Activated gamma-delta T cell treated with Interleukin-2 at 50 U/mL for 16 hours (primary cell): ENCODE results near the gene TMED3.

ENCODE experiments used
- DNase-seq: peaks from one replicate; pipeline ENCODE4 v3.0.0-alpha.2; 2020

The TMED3 gene

DNA sequence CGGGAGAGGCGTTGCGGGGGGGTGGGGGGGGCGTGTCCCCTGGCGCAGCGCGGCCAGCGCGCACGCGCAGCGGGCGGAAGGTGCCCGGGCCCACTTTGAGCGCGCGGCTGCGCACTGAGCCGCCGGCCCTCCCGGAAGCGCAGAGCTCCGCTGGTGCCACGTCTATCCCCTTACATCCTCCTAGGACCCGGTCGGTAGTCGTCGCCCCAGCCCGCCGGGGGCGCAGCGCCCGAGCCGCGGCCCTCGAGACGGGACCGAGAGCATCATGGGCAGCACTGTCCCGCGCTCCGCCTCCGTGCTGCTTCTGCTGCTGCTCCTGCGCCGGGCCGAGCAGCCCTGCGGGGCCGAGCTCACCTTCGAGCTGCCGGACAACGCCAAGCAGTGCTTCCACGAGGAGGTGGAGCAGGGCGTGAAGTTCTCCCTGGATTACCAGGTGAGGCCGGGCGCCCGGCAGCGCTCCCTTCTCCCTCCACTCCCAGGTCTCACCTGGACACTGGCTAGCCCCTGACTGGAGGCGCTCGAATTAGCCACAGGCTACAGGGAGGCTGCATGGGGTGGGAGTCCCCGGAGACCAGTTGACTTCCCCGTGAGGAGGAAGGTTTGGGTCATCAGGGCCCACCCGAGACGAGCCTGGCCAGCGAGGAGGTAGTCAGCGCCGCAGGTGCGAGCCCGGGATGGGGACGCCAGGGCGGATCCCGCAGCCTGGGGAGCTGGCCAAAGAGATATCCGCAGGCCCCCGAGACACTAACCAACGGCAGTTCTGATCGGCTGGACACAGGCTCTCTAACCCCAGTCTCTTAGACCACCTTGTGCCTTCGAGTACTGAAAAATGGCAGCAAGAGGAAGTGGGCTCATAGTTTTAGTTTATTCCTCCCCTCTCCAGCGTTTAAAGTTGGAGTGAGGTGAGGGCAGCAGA is at the start of gene TMED3:
Gene TMED3 (plus strand): TSS at position 128 of the 916 bp plus-strand sequence. CDS start 138 bp downstream, at position 266.
- peak; percentile 73 for DNase-seq

DNA sequence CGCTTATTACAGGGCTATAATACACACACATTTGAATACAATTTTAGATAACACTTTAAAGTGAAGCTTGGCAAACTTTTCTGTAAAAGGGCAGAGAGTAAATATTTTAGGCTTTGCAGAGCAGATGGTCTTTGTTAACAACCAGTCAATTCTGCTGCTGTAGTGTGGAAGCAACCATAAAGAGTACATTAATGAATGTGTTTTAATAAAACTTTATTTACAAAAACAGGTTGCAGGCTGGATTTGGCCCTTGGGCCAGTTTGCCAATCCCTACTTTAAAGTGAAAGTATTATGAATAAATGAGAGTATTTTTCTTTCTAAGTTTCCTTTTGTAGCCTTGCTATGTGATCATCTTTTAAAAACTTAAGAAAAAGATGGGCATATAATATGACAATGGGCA is 49.1 kb upstream of the TMED3 start:
- DNase-seq, result no peak

DNA sequence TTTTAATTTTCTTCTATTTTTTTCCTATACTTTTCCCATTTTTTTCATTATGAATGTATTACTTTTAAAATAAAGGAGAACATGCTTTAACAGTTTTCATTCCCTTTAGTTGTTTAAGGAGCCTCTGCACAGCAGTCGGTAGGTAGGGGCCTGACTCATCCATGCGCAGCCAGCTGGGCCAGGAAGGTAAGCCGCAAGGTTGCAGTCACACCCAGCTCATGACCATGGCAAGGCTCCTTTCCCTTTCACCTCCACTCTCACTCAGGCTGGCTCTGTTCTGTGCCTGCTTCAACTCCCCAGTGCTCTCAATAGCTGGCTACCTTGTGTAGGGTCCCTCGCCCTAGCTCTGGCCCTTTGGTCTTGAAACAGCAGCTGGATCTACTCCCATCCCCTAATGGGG is 45.7 kb upstream of the TMED3 start:
- DNase-seq, result no peak

DNA sequence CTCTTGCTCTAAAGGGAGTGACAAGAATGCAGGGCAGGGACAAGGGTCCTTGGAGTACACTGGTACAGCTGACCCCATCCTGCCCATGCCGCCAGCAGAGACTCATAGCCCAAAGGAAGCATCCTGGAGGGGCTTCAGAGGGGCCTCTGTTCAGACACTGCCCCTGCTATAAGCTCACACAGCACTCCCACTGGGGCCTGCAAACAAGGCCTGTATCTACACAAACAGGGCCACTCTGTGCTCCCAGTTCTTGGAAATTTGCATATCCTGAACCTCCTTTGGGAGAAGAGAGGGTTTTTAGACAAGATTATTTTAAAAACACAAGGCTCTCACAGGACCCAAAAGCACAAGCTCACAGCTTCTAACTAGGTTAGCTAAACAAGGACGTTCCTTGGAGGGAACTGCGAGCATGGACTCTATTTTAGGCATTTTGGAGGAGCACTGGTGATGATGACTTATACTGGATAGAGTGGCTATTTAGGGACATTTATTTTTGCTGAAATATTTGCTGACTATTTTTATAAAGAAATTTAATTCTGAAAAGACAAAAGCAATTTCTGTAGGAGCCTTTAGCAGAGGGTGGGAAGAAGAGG is 44.8 kb upstream of the TMED3 start:
- DNase-seq, result no peak

DNA sequence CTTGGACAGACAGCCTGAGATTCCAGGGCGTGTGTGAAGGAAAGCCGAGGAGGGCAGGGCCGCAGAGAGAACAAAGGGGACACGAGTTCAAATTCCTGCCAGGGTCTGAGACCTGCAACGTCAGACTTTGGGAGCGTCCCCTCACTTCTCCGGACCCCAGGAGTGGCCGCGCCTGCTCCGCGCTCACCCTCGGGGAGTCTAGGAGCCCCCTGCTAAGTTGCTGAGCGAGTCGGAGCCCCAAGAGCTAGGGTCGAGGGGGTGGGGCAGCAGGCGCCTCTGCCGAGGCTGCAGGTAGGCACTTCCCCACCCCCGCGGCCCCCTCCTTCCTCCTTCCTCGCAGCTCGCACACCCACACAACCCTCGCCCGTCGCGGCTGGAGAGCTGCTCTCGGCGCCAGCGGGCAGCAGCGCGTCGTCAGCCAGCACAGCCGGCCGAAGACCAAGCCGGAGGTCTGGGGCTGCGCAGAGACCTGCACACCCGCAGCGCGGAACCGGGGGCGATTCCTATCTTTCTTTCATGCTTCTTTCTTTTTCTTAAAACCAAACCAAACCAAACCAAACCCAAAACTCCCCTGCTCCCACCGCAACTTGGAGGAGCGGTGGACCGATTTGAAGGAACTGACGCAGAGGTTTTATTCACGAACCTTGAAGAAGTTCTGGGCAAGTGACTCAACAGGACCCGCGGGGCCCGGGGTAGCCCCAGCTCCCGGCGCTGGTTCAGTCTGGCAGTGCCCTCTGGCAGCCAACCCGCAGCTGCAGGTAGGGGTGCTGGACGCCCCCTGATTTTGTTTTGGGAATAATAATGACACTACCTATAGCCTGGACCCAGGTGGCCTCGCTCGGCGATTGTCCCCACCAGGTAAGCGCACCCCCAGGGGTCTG is 28.3 kb upstream of the TMED3 start, which contains the start of gene ANKRD34C:
Gene ANKRD34C (plus strand): TSS at position 352 of the 881 bp plus-strand sequence. CDS start 10,563 bp downstream, outside the sequence.
- DNase-seq, result no peak

DNA sequence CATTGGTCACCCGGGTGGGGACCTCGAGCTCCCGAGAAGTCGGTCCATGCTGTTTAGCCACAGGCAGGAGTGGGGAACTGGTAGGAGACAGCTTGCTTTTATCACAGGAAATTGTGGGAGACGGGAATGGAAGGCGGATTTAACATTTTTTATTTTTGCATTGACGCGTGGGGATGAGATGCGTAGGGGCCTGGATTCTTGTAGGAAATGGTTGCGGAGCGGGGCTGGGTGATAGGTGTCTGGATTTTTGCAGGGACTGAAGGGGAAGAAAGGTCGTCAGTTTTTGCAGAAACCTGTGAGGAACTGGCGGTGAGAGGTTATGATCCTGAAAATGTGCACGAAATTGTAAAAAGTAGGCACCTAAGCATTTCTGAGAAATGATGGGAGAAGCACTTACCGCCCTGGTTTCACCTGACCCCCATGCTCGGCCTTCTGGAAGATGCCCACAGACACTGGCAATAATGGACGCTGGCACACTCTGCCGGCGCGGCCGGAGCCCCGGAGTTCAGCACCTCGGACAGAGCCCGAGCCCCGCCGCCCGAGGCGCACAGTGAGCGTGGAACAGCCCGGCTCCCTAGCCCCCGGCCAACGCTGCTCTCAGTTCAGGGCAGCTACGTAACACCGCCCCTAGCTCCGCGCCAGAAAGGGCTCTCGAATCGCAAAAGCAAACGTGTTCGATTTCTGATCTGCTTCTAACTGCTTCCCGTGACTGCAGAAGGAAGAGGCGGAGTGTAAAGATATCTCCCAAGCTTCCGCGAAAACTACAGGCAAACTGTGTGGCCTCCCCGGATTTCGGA is 27.5 kb upstream of the TMED3 start:
- DNase-seq, result peak; percentile 7

DNA sequence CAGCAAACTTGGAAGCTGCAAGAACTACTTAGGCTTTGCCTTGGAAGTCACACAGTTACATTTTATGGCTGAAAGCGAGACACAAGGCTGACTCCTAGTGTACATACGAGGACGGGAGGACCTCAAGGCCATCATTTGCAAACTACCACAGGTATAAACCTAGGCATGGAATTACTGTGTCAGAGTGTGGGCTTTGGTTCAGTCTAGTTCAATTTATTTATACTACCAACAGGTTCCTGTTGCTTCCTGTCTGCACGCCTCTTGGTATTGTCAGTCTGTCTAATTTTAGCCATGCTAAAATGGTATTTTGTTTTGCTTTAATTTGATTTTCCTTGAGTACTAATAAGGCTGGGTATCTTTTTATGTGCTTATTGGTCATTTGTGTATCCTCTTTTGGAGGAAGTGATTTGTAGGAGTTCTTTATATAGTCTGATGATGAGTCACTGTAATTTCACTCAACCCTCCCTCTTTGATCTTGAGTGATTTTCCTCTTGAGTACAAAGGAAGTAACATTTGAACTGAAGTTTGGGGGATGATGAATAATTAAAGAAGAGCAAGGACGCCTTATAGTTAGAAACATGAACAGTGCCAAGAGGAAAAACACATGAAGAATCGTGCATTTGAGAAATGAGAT is 20.2 kb upstream of the TMED3 start:
- DNase-seq, result no peak

DNA sequence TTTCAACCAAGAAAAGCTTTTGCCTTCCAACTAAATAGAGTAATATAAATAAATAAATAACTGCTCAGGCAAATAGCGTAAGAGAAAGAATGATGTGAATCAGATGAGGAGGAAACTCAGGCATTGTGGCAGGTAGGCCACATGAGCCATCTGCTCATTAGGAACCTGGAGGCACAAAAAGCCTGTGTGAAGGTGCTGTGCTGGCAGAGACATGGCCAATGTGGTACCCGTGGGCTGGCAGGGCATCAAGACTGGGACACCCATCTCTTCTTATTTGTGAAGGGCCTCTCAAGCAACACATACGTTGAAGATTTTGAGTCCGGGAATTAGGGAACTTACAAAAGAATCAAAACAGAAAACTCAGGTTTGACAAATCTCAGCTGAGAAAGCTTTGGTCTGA is 18.9 kb upstream of the TMED3 start:
- no peak for DNase-seq

DNA sequence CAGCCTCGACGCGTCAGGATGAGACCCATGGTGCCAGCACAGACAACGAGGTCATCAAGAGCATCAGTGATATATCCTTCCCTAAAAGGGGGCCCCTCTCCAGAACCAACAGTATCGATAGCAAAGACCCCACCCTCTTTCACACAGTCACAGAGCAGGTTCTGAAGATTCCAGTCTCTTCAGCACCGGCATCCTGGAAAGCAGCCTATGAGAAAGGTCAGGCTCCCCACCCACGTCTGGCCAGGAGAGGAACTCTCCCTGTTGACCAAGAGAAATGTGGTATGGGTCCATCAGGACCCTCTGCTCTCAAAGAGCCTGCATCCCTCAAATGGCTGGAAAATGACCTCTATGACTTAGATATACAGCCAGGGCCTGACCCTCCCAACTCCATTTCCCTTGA is 16.8 kb upstream of the TMED3 start:
- no peak for DNase-seq

DNA sequence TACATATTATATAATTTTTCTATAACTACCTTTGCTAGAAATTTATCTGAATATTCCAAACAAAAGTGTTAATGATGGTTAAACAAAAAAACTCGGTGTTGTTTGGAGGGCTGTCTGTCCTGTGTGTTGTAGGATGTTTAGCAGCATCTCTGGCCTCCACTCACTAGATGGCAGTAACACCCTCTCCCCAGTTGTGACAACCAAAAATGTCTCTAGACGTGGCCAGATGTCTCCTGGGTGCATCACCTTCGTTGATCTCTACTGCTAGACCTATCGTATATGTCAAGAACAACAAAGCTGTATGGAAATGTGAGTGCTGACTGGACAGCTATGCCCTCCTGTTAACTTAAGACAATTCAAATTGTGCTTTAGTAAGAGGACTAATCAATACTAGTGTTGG is 14.3 kb upstream of the TMED3 start:
- no peak for DNase-seq

DNA sequence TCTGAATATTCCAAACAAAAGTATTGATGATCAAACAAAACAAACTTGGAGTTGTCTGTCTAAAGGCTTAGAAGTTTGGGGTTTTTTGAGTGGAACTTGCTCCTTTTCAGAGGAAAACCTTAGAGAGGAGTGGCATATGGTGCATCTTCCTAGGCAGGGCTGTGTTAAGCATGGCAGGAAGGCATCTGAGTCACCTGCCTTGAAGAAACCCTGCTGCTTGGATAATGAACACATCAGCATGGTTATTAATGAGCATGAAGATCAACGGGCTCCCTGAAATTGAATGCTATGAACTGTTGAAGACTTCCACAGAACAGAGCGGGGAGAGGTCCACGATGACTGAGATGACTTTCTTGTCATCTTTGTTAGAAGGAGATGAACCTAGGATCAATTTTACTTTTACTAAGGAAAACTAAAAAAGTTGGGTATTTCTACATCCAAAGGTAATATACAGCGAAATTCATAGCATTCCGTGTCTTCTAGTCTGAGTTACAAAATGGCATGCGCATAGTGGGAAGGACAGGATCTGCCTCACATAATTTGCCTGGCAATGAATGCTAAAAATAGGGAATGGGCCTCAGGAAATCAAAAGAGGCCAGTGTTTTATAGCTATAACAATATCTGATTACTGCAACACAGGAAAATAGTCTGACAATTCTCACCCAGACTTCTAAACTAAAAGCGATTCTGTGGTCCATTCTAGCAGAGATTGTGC is 11.6 kb upstream of the TMED3 start:
- no peak for DNase-seq

DNA sequence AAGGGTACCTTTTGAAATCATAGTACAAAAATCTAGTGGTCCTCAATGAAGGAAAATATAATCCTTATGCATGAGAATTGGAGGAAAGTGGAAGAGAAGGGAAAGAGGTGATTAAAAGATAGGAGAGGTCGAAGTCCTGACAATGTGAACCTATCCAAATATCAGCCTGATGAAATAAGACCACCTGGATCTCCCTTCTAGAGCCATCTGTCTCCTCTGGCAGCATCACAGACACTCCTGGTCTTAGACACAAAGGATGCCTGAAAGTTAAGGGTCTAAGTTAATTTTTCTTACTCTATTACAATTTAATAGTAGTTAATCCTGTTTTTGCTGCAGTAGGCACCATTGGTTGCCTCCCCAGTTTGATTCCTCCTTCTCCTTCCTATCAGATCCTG is 11.1 kb upstream of the TMED3 start:
- DNase-seq, result no peak

DNA sequence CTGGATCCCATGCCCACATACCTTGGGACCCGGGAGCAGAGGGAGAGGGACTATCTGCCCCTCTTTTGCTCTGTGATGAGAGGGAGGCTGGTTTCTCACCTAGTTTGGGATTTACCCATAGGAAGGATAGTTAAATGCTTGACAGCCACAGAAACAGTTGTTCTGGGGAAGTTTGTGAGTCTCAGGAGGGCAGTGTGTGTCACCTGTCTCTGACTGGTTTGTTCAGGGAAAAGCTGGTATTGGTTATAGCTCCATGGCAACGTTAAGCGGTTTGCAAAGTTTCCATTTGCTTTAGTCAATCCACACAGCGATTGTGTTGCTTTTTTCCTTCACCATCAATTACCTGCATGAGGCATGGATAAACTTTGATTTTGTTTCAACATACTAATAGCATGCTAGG is 3.7 kb upstream of the TMED3 start:
- no peak for DNase-seq

DNA sequence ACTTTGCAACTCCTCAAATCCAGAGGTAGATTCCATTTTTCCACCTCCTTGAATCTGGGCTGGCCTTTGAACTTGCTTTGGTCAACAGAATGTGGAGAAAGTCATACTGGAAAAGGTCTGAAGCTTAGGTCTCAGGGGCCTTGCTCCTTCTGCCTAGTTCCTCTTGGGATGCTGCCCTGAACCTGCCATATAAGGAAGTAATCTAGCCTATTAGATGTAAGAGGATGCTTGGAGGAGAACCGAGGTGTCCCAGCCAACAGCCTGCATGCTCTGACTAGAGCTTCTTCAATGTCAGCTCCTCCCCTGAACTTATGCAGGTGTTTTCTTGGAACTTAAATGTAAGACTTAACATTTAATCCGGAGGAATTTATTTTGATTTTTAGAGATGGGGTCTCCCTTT is 2.0 kb upstream of the TMED3 start:
- DNase-seq, result no peak

DNA sequence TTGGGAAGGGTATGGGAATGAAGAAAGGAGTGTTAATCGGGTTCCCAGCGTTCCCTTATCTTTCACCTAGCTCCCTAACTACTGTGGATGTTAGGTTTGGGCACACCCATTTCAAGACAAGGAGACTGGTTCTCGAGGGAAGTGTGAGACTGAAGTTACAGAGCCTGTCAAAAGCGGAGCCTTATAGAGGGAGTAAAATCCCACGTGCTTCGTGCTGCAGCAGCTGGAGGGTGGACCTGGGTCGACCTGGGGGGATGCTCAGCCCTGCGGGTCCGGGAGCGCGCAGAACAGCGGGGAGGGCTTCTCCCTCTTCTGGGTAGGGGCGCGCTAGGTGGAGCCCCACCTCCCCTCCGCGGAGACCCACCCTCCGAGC is 314 bp upstream of the TMED3 start:
- DNase-seq, result no peak

DNA sequence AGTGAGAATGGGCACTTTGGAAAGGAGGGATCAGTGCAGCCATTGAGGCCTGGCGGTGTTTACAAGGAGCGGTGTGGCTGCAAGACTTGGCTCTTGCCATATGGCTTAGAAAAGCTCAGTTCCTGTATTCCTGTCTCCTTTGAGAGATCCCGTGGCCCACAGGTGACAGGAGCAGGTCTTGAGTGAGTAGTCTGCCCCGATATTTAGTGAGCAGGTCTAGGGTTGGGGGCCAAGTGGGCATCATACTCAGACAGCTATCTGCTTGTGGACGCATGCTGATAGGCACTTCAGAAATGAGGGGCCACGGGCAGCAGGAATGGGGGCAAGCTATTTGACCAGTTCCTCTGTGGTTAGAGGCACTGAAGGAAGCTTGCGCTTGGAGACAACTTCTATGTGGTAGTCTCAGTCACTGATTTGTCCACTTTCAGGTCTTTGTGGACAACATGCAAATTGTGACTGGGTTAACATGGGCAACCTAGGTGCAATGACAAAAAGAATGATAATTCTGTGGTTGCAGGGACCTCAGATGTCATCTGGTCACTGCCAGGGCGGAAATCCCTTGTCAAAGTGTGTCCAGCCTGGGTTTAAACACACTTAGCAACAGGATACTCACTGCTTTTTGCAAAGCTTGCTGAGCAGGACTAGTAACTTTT is 1.1 kb downstream of the TMED3 start:
- no peak for DNase-seq

DNA sequence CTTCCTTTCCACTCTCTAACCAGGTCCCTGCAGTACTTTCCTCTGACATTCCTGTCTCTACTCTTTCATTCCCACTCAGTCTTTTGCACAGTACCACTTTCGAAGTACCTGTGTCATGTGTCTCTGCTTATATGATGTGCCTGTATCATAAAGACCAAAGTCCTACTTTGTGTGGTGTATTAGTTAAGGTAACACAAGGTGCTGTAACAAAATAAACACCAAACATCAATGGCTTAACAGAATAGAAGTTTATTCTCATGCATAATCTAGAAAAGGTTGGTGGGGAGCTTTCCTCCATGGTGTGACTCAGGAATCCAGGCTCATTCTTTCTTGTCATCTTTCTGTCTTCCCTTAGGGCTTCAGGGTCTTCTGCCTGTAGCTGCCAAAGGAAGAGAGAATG is 3.3 kb downstream of the TMED3 start:
- no peak for DNase-seq

DNA sequence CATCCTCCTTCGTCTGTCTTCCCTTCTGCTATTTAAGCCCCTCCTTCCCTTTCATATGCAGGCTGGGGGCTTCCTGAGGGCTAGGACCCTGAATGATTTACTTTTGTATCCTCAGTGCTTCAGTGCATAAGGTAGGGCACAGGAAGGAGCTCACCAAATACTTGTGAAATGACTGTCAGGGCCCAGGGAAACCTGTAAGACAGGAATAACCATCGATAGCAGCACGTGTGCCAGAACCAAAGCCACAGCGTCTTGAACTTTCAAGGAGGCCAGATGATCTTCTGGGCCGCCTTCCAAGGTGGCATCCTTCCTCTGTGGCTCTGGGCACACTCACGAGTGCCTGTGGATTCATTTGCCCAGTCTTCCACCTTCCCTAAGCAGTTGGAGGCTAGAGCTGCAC is 3.9 kb downstream of the TMED3 start:
- no peak for DNase-seq

DNA sequence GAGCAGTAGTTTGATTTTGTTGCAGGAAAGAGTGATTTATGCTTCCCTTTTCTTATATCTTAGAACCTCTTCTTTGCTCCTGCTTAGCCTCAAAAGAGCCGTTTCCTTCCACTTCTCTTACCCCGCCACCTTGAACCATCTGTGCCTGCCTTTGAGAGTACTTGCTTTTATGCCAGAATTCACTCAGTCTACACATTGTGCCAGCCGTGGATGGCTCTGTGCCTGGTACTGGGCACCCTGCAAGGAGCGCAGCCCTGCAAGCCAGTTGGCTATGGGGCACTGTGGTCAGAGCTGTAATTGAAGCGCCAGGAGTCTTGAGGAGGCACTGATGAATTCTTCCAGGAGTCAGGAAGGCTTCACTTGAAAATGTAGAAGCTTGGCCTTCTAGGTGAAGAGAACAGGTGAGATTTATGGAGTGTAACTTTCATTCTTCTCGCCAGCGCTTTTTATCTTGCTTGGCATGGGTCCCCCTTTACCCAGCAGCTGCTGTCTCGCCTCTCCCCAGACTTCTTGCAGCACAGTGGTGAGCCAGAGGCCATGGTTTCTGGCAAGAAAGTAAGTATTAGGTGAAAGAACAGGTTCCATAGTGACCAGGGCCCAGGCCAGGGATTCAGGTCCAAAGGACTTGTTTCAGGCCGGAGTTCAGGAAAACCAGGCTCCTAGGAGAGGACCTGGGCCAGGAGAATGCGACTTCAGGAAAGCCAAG is 4.9 kb downstream of the TMED3 start:
- no peak for DNase-seq

DNA sequence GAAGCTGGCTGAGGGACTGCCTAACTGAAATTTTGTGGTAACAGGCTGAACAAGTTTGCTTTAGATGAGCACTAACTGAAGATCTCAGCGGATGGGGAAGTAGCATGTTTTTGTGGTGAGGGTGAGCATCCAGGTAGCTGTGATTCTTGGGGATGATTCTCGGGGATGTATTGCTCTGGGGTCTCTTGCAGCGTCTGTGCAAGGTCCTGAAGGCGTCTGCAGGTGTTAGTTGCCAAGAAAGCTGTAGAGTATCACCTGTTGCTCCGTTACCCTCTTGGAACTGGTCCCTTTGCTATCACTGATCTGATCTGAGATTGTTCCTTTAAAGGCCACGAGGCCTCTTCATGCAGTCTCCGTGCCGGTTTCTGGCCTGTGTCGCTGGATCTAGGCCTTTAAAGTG is 6.0 kb downstream of the TMED3 start:
- no peak for DNase-seq
